ENCODE results near the gene POC1B.

POC1B gene

DNA sequence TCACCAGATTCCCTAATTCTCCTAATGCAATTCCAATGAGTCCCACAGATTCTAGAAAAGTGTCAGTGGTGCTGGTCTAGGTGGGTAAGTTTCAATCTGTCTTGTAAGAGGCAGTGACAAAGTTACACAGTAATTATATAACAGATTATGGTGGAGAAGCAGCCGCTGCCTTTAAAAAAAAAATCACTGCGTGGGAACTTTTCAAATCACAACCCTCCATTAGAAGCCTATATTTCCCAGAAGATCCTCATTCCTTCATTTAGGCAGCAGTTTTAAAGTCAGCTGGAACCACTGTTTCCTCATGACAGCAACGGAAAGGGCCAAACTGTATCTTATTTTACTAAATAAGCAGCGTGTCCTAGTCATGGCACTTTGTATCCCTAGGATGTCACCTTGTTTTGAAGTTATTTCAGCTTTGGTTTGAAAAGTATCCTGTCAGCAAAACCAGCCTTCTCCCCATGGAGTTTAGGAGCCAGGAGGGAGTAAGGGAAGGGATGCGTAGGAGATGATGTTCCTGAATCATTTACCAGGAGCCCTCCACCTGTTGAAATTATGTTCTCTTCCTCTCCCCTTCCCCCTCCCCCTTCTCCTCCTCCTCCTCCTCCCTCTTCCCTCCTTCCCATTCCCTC lies 145.9 kb downstream of the POC1B start:
- no peak for DNase-seq

DNA sequence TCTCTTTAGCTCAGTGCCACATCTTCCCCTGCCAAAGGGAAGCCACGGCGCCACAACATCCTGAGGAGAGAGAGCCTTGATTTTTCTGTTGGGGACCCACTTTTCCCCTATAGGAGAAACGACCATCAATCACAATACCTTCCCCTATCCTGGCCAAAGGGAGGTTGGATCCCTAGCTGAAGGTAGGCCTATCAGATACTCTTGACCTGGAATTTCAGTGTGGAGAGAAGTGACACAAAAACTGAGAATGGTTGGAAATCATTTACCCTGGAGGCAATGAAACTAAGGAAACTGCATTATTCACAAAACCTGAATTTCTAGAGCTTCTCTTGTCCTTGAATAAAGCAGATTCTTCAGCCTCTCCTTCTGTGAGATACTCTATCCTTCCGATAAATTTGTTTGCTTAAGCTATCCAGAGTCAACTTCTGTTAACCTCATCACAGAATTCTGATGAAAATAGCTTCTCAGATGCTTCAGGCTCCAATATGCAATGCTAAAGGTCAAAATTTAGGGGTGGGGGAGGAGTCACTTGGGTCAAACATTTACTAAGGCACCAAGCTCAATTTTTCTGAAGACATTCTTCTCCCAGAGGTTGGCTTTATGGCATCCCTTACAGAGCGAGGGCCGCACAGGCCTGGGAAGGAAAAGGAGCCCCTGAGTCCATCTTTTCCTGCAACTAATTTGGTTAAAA lies 146.6 kb downstream of the POC1B start:
- no peak for DNase-seq

DNA sequence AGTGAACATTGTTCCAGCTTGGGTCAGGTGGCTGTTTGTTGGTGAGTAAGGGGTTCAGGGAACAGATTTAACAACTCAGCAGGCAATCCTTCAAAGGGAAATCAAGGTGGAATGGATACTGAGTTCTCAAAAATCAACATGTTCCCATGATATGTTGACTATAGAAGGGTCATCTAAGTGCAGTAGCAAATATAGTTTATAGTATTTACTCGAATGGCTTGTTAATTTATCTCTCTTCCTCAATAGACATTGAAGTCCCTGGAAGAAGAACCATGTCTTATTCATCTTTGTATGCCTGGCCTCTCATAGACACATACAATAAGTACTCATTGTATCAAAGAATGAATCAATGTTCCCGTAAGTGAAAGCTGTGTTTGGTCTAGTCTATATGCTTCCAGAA lies 149.0 kb downstream of the POC1B start:
- DNase-seq: no peak

DNA sequence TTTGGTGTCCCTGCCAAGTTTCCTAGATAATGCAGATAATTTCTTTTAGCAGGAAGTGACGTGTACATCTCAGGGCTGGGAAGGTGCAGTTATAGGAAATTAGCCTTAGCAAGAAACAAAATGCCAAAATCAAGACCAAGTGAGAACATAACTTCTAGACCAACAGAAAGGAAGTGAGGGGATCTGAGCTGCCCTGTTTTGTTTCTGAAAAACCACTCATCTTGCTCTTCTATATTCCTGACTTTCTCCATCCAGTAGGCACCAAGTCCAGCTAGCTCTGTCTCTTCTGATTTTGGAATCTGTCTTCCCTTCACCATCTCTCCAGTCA lies 149.7 kb downstream of the POC1B start:
- DNase-seq: no peak

DNA sequence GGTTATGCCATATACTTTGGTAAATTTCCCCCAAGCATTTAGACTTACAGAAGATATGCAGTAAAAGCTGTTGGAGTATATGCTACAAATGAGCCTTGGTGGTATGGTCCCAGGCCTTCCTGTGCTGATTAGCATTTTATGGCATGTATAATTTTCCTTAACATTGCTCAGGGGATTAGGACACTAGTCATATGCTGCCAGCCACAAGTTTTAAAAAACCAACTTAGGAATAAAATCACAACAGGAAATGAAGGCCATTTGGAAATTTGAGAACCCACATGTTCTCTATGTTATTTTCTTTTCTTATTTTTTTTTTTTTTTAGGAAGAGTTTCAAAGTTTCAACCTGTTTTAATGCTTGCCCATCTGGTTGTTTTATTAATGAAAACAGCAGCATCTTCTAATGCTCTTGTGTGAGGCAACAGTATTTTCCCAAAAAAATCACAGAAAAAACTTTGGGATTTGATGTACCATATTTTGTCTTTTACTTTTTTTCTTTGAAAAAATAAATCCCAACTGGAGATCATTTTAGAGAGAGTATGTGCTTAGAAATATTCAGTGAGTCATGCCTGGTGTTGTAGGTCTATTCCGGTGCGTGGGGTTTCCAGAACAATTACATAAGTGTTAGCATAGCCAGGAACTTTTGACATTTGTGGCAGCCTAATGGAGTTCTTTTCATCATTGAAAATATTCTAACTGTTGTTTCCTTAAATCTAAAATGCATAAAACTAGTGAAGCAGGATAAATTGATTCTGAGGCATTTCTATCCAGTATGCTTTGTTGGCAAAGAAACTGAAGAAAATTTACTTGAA lies 151.9 kb downstream of the POC1B start:
- no peak for DNase-seq

DNA sequence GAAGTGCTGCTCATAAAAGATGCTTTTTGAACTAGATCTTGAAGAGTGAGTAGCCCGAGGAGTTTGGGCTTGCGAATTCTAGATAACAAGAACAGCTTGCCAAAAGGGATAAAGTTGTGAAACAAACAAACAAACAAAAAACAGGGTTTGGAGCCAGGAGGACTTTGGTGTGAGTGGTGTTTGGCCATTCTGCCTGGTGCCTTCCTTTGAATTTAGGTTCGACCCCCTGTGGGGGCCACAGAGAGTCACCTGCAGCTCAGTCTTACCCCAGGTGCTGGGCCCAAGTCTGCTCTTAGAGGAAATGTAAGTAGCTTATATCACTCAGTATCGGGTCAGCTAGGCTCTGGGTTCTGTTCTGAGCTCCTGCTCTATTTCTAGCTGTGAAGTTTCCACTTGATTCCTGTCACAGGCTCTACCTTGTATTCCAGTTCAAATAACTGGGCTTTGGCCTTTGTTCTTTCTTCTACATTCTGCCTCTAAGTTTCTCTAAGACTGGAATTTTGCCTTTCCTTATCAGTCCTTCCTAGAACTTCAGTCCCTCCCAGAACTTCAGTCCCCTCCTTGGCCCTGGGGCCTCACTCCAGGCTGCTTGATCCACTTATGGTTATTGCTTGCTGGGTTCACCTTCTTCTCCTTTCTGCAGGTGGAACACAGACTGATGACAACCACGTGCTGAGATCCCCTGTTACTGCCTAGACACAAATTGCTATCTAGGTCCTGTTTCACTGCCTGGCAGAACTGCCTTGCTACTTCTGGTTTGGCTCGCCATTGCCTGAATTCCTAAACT lies 153.1 kb downstream of the POC1B start:
- DNase-seq: no peak

DNA sequence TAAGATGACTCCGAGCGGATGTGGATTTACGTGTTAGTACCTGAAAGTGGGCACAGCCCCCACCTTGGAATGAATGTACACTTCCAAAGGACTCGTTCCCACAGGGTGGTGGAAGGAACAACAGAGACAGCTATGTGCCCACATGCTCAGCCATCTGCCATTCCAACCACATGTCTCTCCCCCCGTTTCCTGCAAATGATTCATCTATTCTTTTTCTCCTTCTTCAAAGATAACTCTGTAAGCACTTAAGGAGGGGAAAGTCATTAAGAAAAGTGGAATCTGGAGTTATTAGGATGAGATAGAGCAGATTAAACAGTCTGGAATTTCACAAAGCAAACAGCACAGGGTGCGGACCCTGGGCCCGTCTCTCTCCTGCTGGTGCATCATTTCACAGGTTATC lies 155.0 kb downstream of the POC1B start:
- no peak for DNase-seq

DNA sequence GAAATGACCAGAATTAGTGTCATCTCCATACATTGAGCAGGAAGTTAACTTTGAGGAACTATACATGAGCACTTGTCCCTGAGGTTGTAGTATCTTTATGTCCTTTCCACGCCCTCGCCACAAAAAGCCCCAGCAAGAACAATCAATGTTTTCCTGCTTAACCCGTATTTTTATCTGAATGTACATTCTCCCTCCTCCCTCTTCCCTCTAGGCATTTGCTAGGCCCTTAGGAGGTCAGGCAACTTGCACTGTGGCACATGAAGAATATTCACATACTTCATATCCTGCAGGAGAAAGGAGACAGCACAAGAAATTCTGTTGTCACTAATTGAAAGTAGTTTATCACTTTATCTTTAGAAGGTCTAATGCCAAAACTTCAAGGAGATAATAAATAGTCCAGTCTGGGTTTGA lies 155.4 kb downstream of the POC1B start:
- DNase-seq: no peak
